Activated CD8-positive, alpha-beta memory T cell treated with anti-CD3 and anti-CD28 coated beads, Interleukin-2, amount 50 U/mL, for 1 hour (primary cell): ENCODE measurements around the gene STAU1.
A peak's percentile ranks its signal among the peaks of the same experiment; 100 is the strongest.
"Not testable (repeated sequence)": the region's sequence is repeated elsewhere in the genome, so short reads cannot be mapped to it uniquely, and the experiment has no call there.

Experiments
- DNase-seq: peaks from one replicate; pipeline ENCODE4 v3.0.0-alpha.2; 2020; ENCODE audit errors: extremely low read depth

STAU1 gene

DNA sequence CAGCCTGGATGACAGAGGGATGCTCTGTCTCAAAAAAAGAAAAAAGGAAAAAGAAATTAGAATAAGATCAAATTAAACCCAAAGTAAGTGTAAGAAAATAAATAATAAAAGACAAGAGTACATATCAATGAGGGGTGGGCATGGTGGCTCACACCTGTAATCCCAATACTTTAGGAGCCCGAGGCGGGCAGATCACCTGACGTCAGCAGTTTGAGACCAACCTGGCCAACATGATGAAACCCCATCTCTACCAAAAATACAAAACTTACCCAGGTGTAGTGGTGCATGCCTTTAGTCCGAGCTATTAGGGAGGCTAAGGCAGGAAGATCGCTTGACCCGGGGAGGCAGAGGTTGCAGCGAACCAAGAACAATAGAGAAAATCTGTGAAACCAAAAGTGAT lies 14.9 kb upstream of the STAU1 start:
- DNase-seq, result no peak

DNA sequence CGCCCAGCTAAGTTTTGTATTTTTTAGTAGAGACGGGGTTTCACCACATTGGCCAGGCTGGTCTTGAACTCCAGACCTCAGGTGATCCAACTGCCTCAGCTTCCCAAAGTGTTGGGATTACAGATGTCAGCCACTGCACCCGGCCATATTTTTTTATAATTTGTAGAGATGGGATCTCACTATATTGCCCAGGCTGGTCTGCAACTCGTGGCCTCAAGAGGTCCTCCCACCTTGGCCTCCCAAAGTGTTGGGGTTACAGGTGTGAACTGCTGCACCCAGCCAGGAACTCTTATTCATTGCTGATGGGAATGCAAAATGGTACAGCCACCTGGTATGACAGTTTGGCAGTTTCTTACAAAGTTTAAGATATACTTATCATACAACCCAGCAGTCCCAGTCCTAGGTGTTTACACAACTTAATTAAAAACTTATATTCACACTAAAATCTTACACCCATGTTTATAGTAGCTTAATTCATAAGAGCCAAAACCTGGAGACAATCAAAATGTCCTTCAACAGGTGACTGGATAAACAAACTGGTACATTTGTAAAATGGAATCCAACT lies 11.7 kb upstream of the STAU1 start:
- no peak for DNase-seq

DNA sequence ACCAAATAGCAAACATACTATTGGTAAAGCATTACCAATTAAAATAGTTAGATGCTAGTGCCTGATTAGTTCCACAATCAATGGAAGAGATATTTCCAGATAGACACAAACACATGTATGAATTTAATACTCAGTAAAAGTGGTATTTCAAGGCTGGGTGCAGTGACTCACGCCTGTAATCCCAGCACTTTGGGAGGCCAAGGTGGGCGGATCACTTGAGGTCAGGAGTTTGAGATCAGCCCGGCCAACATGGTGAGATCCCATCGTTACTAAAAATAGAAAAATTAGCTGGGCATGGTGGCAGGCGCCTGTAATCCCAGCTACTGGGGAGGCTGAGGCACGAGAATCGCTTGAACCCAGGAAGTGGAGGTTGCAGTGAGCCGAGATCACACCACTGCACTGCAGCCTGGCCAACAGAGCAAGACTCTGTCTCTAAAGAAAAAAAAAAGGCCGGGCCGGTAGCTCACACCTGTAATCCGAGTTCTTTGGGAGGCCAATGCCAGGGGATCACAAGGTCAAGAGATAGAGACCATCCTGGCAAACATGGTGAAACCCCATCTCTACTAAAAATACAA lies 4.9 kb upstream of the STAU1 start:
- not testable (repeated sequence) for DNase-seq

DNA sequence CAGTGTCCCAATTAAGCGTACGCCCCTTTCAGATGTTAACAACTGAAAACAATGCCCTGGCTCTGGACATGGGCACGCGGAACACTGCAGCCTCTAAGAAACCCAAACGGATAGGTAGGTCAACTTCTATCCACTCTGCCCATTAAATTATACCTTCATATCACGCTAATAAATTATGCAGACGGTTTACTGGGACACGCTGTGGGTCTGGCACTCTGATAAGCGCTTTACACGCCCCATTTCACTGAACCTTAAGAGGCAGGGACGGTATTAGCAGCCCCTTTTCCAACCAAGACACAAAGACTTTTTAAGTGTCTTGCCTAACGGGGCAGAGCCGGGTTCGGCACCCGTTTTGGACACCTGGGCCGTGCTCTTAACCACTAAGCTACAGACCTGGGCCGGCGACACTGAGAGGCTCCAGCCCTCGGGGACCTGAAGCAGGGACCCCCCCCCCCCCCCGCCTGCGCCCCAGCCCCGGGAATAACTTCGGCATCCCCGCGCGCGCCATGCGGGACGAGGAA lies 744 bp downstream of the STAU1 start:
- no peak for DNase-seq

DNA sequence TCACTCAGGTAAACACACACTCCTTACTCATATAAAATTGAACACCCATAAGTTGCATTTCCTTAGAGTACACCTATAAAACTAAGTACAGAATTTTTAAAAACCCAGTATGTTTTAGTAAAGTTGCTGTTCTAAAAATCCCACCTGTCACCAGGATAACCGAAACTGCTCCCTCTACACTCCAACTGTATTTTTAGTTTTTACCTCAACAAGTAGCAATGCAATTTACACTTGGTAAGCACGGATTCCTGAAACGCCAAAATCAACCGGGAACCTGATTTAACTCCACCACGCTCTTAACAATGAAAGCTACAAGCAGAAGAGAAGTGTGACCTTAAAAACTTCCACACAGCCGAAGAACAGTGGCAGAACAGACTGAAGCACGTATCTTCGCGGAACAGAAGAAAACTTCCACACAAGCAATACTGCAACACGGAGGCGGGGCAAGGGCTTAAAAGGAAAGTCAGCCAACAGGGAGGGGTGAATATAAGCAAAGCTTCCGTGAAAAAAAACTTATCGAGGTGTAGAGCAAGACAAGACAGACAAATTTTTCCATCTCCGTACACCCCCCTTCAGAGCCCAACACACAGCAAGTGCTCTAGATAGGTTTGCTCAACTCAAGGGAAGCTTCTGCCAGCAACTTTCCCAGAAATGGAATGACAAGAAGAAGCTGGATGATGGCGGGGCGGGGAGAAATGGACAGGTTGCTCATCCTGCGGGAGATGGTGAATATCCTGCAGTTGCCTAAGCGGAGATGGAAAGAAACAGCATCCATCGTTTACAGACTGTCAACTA lies 1.4 kb downstream of the STAU1 start:
- peak; percentile 40 for DNase-seq

DNA sequence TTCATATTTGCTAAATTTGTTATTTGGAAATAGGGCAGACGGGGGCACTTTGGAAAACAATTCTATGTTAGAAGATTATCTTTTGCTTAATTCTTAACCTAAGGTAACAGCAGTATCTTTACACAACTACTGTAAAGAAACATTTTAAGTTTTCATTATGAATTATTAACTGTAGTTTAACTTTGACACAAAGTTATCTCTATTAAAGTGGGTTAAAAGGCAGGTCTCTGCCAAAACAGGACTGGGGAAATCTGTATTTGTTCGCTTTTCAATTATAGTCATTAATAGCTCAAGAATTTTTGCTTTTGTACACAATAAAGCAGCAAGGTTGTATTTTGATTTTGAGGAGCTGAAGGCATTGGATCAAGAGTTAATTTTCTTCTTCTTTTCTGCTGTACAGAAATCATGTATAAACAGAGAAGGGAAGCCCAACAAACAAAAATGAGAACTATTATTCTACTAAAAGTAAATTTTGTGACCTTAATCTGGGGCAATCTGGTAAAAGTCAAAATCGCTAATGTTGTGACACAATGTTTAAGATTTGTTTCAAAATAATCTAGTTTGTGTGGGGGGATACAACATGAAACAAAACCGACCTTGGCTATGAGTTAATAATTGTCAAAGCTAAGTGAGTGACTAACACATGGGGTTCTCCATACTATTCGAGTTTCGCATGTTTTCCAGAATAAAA lies 2.9 kb downstream of the STAU1 start:
- DNase-seq, result no peak

DNA sequence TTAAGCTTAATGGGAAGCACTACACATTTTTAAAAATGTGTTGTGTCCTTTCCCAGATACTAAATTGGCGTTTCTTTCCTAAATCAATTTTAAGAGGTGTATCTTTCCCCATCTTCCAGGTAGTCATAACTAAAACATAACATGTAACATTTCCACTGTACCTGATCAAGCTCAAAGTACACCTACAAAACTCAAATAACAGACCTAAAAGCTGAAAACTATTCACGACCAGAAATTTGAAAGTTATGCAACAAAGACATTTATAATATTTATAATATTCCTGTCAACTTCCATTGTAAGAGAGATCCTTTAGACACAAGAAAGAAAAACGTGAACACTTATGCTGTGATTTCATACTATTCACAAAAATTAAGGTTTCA lies 3.5 kb downstream of the STAU1 start:
- no peak for DNase-seq

DNA sequence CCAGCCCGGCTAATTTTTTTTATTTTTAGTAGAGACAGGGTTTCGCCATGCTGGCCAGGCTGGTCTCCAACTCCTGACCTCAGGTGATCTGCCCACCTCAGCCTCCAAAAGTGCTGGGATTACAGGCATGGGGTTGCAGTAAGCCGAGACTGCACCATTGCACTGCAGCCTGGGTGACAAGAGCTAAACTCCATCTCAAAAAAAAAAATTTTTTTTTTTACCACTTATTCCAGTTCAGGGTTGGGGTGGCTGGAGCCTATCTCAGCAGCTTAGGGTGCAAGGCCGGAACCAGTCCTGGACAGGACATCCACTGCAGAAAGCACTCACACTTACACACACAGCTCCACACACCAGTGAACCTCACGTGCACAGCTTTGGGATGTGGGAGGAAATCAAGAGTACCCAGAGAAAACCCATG lies 4.0 kb downstream of the STAU1 start:
- not testable (repeated sequence) for DNase-seq

DNA sequence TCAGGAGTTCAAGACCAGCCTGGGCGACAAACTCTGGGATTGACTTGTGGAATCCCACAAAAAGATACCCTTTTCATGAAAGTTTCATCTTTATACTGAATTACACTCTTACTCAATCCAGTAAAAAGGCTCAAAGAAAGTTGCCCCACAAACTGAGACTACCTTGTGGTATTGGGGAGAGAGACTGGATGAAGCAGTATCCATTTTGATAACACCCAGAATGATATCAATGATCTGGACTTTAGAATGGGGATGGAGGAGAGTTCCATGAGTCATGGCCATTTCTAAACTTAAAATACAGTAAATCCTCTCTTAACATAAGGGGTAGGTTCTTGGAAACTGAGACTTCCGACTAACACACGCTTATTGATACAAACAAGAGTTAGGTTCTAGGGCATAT lies 4.7 kb downstream of the STAU1 start:
- DNase-seq, result no peak

DNA sequence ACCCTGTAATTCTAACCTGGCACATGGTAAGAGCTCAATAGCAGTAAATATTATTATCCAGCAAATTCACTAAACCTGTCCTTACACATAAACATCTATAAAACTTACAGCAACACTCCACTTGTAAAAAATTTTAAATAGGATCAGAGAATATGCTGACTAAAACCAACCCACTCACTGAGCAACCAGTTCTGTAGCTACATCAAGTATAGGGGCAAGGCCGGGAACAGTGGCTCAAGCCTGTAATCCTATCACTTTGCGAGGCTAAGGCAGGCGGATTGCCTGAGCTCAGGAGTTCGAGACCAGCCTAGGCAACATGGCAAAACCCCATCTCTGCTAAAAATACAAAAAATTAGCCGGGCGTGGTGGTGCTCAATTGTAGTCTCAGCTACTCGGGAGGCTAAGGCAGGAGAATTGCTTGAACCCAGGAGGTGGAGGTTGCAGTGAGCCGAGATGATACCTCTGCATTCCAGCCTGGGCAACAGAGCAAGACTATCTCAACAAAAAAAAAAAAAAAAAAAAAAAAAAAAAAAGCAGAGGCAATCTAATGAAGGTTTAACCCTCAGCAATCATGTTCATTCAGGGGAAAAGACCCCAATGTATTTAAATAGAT lies 6.8 kb downstream of the STAU1 start:
- no peak for DNase-seq

DNA sequence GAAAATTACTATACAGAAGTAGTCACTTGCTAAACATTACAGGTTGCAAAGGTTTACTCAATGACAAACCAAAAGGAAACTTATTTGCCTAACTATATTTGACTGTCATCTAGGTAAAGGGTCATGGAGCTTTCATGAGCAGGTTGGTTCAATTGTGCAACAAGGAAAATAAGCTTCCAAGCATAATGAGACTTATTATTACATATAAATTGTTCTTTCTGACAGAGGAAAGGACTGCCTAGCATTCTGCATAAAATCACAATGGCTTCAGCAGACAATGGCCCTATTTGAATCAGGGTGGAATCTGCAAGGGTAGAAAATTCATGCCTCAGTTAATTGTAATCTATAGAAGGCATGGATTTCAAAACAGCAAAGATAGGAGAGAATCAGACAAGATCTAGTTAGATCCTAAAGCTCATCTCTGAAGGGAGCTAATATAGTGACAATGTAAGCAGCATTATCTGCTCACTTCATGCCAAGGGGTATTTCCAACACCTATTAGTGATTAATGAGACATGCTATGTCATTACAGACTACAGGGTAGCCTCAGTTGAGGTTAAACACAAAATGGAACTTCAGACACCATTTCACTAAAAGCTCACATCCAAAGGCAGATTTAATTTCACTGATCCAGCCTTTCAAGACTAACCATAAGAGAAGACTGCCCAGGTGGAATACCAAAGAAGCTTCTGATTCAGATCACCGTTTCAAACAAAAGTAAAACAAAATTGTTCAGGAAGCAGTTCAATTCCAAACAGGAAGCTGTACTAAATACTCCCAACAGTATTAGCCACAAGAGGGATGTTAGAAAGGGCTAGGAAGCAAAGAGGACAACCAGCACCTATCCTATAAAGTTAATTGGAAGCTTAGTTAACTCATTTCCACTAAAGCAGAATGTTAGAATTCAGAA lies 8.5 kb downstream of the STAU1 start:
- DNase-seq, result no peak

DNA sequence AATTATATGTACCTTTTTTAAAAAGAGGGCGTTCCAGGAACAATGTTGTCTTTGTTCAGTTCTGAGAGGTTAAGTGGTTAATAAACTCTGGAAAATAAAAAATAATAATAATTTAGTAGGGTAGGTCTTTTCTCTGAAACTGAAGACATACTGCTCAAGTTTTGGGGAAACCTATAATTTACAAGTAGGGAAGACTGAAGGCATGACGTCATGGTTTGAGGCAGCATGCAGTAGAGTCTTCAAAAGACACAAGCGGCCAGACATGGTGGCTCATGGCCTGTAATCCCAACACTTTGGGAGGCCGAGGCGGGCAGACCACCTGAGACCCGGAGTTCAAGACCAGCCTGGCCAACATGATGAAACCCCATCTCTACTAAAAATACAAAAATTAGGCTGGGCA lies 14.0 kb downstream of the STAU1 start:
- DNase-seq, result no peak

DNA sequence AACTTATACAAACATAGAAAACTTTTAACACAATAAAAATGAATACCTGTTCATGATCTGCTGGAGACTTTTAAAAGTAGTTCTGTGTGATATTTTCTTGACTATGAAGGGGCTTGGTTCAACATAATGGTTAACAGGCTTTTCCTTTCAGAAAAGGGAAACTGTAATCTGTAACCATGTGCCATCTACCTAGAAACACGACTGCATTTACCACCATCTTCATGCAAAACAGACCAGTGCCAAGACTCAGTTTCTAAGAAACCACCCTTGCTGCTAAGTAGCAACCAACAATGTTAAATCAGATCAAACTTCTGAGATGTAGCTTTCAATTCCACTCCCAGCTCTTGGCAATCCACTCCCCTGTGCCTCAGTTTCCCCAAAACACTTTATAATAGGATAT lies 15.7 kb downstream of the STAU1 start:
- DNase-seq, result no peak

DNA sequence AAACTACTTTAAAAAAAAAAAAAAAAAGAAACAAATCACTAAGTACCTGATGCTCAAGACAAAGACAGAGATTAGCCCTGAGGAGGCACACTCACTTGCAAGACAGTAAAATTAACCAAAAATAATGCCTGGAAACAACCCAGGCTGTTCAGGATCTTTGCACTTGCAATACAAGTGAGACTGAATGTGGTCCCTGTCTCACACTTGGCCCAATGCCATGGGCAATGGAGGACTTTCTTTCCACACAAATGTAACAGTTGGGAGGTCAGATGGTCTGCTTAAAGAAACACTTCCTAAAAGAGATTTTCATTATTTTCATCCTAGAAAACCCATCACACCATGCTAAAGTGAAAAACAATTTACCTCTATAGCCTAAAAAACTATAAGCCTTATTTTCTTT lies 16.2 kb downstream of the STAU1 start:
- DNase-seq, result no peak

DNA sequence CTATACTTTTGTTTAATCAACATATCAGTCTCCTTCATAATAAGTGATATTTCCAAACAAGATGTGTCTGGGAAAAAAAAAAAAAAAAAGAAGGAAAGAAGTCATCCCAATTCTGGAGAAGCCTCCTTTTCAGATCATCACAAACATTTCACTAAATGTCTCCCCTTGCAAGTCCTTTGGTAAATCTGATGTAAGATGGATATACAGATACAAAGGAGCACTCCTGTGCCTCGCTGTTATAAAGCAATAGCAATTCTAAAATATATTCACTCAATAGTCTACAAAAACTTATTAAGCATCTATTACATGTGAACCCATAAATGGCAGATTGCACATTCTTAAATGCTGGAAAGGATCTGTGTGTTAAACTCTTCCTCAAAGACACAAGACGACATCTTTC lies 17.4 kb downstream of the STAU1 start:
- no peak for DNase-seq

DNA sequence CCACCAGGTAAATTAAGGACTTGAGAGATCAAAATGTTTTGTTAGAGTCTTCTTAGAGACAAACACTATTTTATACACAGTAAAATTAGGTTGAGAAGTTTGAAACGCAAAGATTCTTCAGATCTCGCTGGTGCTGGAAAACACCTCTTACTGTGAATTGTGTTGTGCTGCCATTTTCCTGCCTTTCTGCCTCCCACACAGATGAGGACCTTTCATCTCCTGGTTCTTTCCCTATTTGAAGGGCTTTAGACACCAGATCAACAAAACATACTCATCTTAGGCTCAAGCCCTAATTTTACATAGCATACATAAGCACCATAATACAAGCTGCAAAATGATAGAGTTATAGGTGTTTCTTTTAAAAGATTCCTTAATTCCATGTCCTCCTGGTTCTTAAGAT lies 18.6 kb downstream of the STAU1 start:
- no peak for DNase-seq

DNA sequence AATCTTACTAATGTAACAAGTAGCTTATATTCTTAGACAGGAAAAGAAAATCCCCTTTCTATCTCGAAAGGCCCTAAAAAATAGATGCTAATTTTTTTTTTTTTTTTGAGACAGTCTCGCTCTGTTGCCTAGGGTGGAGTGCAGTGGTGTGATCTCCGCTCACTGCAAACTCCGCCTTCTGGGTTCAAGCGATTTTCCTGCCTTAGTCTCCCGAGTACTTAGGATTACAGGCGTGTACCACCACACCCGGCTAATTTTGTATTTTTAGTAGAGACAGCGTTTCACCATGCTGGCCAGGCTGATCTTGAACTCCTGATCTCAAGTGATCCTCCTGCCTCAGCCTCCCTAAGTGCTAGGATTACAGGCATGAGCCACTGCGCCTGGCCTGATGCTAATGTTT lies 19.3 kb downstream of the STAU1 start:
- not testable (repeated sequence) for DNase-seq

DNA sequence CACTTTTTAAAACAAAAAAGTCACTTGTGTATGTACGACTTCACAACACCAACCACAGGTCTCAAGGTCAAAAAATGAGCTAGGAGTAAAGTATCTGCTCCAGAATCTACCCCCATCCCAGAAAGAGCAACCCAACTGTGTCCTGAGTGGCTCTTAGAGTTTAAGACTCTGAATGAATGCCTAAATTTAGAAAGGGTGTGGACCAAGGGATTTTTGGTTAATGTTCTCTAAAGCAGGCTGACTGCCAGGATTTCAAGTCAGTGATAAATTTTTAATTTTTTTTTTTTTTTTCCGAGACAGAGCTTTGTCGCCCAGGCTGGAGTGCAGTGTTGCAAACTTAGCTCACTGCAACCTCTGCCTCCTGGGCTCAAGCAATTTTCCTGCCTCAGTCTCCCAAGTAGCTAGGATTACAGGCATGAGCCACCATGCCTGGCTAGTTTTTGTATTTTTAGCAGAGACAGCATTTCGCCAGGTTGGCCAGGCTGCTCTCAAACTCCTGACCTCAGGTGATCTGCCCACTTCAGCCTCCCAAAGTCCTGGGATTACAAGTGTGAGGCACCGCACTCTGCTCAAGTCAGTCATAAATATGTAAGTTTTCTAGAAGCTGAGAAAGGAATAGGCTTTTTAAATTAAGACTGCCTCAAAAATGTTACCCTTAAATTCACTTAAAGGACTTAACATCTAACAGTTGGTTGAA lies 20.2 kb downstream of the STAU1 start:
- DNase-seq, result no peak

DNA sequence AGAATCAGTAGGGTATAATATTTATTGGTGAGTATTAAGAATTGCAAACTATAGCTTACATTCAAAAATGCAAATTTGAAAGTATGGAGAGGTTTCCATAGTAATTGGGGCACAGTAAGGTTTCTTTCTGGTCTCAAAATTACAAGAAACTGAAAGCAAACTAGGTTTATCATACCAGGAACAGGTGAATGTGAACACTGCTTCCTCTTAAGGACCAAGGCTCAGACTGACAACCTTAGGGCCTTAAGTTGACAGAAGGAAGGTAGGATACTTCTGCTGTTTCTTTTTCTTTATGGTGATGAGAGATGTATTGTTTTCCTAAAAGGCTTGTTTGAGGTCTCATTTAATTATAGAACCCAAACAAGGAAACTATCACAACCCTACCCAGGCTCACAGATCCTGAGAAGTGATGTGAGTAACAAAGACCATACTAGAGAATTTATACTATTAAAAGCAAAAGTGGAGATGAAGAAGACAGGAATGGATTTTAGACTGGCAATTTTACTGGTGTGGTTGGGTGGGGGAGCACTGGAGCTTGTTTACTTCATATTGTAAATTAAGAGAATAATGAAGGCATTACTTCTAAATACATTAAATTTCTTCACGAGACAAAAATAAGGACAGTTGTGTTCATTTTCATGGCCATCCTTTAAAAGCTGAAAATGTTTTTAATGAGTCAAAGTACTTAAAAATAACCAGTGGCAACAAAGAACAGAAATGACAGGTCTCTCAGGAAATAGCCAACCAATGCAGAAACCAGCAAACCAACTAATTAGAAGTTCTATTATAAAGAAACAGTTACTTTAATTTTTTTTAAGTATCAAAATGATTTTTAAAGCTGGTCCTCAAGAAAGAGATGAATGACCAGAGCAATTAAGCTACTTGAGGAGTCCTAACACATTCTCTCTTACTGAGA lies 21.3 kb downstream of the STAU1 start:
- DNase-seq, result no peak
